CD4-positive, alpha-beta memory T cell (primary cell): ENCODE measurements around the gene IPO9. TPM values are rescaled to one million over a fixed set of nuclear protein-coding genes. Genes with fewer than 3 reads are reported as not detected.
"Not testable (repeated sequence)": the region's sequence is repeated elsewhere in the genome, so short reads cannot be mapped to it uniquely, and the experiment has no call there.

Source experiments
- CTCF ChIA-PET: fragments of 350-600 bp; sonication (Branson Sonifier 250); formaldehyde crosslinking; loops from one replicate; lab custom pipeline; 2021; ENCODE audit warnings: inconsistent platforms; ENCODE audit not compliant: partially characterized antibody; lab: Charles Lee
- POLR2A ChIA-PET: fragments of 350-600 bp; sonication (Branson Sonifier 250); formaldehyde crosslinking; loops from one replicate; lab custom pipeline; 2021; ENCODE audit not compliant: partially characterized antibody; lab: Charles Lee
- DNase-seq, 5 donors: peaks; one replicate each; pipeline versions ENCODE4 v3.0.0 to v3.0.0-alpha.2; 2020 to 2022; ENCODE audit warnings: mixed read lengths in 1 of 5
- H3K27ac ChIP-seq: one replicate; pipeline ENCODE4 v1.7.0; 2013; ENCODE audit warnings: low read depth, low read length
- H3K27me3 ChIP-seq: 2 replicates; pipeline ENCODE4 v1.7.0; 2013; ENCODE audit warnings: mild to moderate bottlenecking, low read length, moderate library complexity; ENCODE audit not compliant: insufficient read depth
- H3K36me3 ChIP-seq: 2 replicates; pipeline ENCODE4 v1.7.0; 2013; ENCODE audit warnings: mild to moderate bottlenecking, low read length, moderate library complexity; ENCODE audit not compliant: insufficient read depth
- H3K4me1 ChIP-seq: 2 replicates; pipeline ENCODE4 v1.7.0; 2013; ENCODE audit warnings: mild to moderate bottlenecking, low read length, moderate library complexity; ENCODE audit not compliant: insufficient read depth
- H3K4me3 ChIP-seq, 2 donors: one replicate each; pipeline ENCODE4 v1.7.0; 2013; ENCODE audit warnings: low read length in 2 of 2, mild to moderate bottlenecking in 1 of 2
- H3K9me3 ChIP-seq, 2 donors: one replicate each; pipeline ENCODE4 v1.7.0; 2013; ENCODE audit warnings: low read length in 2 of 2, control low read depth in 1 of 2; ENCODE audit not compliant: control insufficient read depth in 1 of 2
- H3K27ac Mint-ChIP-seq, 7 donors: one replicate each; pipeline ENCODE4 v1.8.0; 2020 to 2021; ENCODE audit warnings: mixed read lengths in 7 of 7, mild to moderate bottlenecking in 6 of 7, inconsistent platforms in 3 of 7, moderate library complexity in 3 of 7
- H3K27me3 Mint-ChIP-seq, 2 donors: one replicate each; pipeline ENCODE4 v1.8.0; 2020 to 2021; ENCODE audit warnings: mixed read lengths in 2 of 2
- H3K36me3 Mint-ChIP-seq, 2 donors: one replicate each; pipeline ENCODE4 v1.8.0; 2020 to 2021; ENCODE audit warnings: mixed read lengths in 2 of 2, inconsistent platforms in 1 of 2, mild to moderate bottlenecking in 1 of 2
- H3K4me1 Mint-ChIP-seq, 4 donors: one replicate each; pipeline ENCODE4 v1.8.0; 2020 to 2021; ENCODE audit warnings: mixed read lengths in 4 of 4, mild to moderate bottlenecking in 1 of 4
- H3K4me3 Mint-ChIP-seq, 8 donors: one replicate each; pipeline ENCODE4 v1.8.0; 2020 to 2021; ENCODE audit warnings: mixed read lengths in 8 of 8, mild to moderate bottlenecking in 7 of 8, moderate library complexity in 6 of 8, inconsistent platforms in 3 of 8
- H3K9me3 Mint-ChIP-seq, 8 donors: one replicate each; pipeline ENCODE4 v1.8.0; 2020 to 2021; ENCODE audit warnings: mixed read lengths in 8 of 8, mild to moderate bottlenecking in 5 of 8, inconsistent platforms in 3 of 8, moderate library complexity in 1 of 8
- intact Hi-C: fragments of 100-400 bp; cut with micrococcal nuclease; formaldehyde crosslinking; loops from one replicate; pipeline ENCODE4 v1.15.1; 2023
- polyA plus RNA-seq, 2 donors: library from polyadenylated mRNA; unstranded; fragments of 300-500 nt; fragmentation: Illumina TruSeq; gene quantifications; one replicate each; pipeline ENCODE4 v1.2.3, GENCODE V29; 2021
- total RNA-seq, 2 experiments: library from RNA; stranded (reverse); gene quantifications; one replicate each; pipeline ENCODE4 v1.2.3, GENCODE V29; 2021

Gene IPO9
- total and polyA plus RNA-seq, 4 experiments from 2014 or later: 13.1 to 42.7 (median 30.7) TPM

DNA sequence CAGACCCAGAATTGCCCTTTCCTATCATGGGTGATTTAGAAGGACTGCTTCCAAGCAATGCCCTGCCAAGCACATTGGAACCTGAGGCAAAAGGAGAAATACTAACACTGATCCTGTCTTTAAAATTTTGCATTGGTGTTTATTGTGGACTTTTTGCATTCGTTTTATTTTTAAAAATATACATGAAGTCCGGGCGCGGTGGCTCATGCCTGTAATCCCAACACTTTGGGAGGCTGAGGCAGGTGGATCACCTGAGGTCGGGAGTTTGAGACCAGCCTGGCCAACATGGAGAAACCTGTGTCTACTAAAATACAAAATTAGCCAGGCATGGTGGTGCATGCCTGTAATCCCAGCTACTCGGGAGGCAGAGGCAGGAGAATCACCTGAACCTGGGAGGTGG lies 72.1 kb downstream of the IPO9 start:
- H3K27ac Mint-ChIP-seq, H3K4me3 ChIP-seq, H3K27me3 ChIP-seq, DNase-seq, H3K4me1 Mint-ChIP-seq, H3K4me1 ChIP-seq, POLR2A ChIA-PET, H3K9me3 ChIP-seq, H3K36me3 ChIP-seq, H3K27ac ChIP-seq, H3K27me3 Mint-ChIP-seq, H3K36me3 Mint-ChIP-seq, intact Hi-C loops, H3K9me3 Mint-ChIP-seq, H3K4me3 Mint-ChIP-seq: not testable (repeated sequence)
- CTCF ChIA-PET: interaction anchor here (1.8 kb wide), 1 partner anchor 9 kb away, joined by 4 read pairs; no protein-coding TSS in a partner anchor

DNA sequence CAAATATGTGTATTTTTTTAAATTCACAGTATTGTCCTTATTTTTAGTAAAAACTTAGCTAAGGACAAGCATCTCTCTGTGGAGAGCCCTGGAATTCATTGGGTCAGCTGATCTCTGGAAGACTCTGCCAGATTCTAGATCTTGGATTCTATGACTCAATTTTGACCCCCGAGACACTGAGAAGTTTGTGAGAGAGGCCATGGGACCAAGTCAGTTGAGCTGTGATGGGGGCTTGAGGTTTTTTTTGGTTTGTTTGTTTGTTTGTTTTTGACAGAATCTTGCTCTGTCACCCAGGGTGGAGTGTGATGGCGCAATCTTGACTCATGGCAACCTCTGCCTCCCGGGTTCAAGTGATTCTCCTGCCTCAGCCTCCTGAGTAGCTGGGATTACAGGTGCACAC lies 73.2 kb downstream of the IPO9 start:
- CTCF ChIA-PET: interaction anchor here (1.0 to 1.8 kb wide), 2 partner anchors 10 to 71 kb away, joined by 3 to 4 read pairs; no protein-coding TSS in a partner anchor
- intact Hi-C loops: no loop called here

DNA sequence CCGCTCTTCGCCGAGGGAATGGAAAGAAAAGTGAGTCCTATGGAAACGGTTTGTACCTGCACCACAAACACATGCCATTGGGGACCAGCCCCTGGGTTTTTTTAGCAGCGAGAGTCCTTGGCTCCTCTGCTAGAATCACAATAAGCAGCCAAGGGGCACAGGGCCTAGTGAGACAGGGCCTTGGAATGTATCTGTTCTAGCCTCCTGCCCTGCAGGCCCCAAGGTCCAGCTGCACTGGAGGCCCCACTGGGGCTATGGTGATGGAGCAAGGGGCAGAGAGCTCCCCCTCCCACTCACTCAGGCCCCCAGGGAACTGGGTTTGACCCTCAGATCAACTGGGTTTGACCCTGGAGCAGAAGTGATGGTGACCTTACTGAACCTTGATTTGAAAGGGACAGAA lies 74.2 kb downstream of the IPO9 start:
- no peaks in the 10 kb centered on the region for H3K36me3 ChIP-seq
- no peak overlapping the region for H3K4me3 Mint-ChIP-seq
- H3K27me3 ChIP-seq: no peaks in the 10 kb centered on the region
- H3K27ac ChIP-seq: no peak overlapping the region
- intact Hi-C loops: no loop called here
- no peak overlapping the region for H3K4me3 ChIP-seq
- no peaks in the 10 kb centered on the region for H3K27me3 Mint-ChIP-seq
- H3K9me3 Mint-ChIP-seq: no peaks in the 10 kb centered on the region
- no peaks in the 10 kb centered on the region for H3K4me1 ChIP-seq
- no peak overlapping the region for H3K27ac Mint-ChIP-seq
- no peaks in the 10 kb centered on the region for H3K9me3 ChIP-seq
- CTCF ChIA-PET: interaction anchor here (2.4 kb wide), 1 partner anchor 8 kb away, joined by 11 read pairs; no protein-coding TSS in a partner anchor
- no peaks in the 10 kb centered on the region for H3K36me3 Mint-ChIP-seq
- DNase-seq: no peak
- POLR2A ChIA-PET: no interaction called here
- no peaks in the 10 kb centered on the region for H3K4me1 Mint-ChIP-seq

More for the DNA sequence above, 73.2 kb downstream of the IPO9 start:
- no peak overlapping the region for H3K4me3 ChIP-seq
- H3K4me1 ChIP-seq: no peaks in the 10 kb centered on the region
- Mint-ChIP-seq H3K36me3 (no peaks in the 10 kb centered on the region), H3K4me3 (no peak overlapping the region), H3K4me1 (no peaks in the 10 kb centered on the region), H3K9me3 (no peaks in the 10 kb centered on the region), H3K27ac (no peak overlapping the region), H3K27me3 (no peaks in the 10 kb centered on the region)
- H3K27me3 ChIP-seq: no peaks in the 10 kb centered on the region
- no peak overlapping the region for H3K27ac ChIP-seq
- H3K9me3 ChIP-seq: no peaks in the 10 kb centered on the region
- POLR2A ChIA-PET: no interaction called here
- DNase-seq: no peak
- H3K36me3 ChIP-seq: no peaks in the 10 kb centered on the region

GRCh38 chr1:201904579-201904978 lies 75.6 kb downstream of the IPO9 start:
- no peaks in the 10 kb centered on the region for H3K27me3 Mint-ChIP-seq
- POLR2A ChIA-PET: no interaction called here

GRCh38 chr1:201905234-201905890 lies 76.4 kb downstream of the IPO9 start:
- H3K36me3 Mint-ChIP-seq: no peaks in the 10 kb centered on the region
- Histone ChIP-seq H3K27me3 (no peaks in the 10 kb centered on the region), H3K4me1 (no peaks in the 10 kb centered on the region), H3K36me3 (no peaks in the 10 kb centered on the region), H3K27ac (no peak overlapping the region), H3K4me3 (no peak overlapping the region), H3K9me3 (no peaks in the 10 kb centered on the region)
- intact Hi-C loops: no loop called here
- no peak overlapping the region for H3K27ac Mint-ChIP-seq
- H3K9me3 Mint-ChIP-seq: no peaks in the 10 kb centered on the region
- no peak overlapping the region for H3K4me3 Mint-ChIP-seq
- DNase-seq: no peak
- H3K27me3 Mint-ChIP-seq: peaks cover under 1 to 1% of the 10 kb centered on the region in 2 donors
- ChIA-PET POLR2A (no interaction called here), CTCF (interaction anchor here (2.4 to 2.5 kb wide), 2 partner anchors 10 kb away, joined by 11 to 17 read pairs; no protein-coding TSS in a partner anchor)
- H3K4me1 Mint-ChIP-seq: peaks cover 0 to 1% (median 0%) of the 10 kb centered on the region in 4 donors

More at GRCh38 chr1:201904579-201904978, 75.6 kb downstream of the IPO9 start:
- H3K36me3 ChIP-seq: no peaks in the 10 kb centered on the region
- H3K4me3 Mint-ChIP-seq: no peak overlapping the region
- H3K9me3 Mint-ChIP-seq: no peaks in the 10 kb centered on the region
- H3K27me3 ChIP-seq: no peaks in the 10 kb centered on the region
- no peak overlapping the region for H3K27ac Mint-ChIP-seq
- intact Hi-C loops: no loop called here
- H3K4me1 Mint-ChIP-seq: no peaks in the 10 kb centered on the region
- H3K4me1 ChIP-seq: no peaks in the 10 kb centered on the region
- CTCF ChIA-PET: interaction anchor here (1.2 to 2.4 kb wide), 2 partner anchors 9 to 69 kb away, joined by 4 to 11 read pairs; no protein-coding TSS in a partner anchor
- no peak for DNase-seq
- no peaks in the 10 kb centered on the region for H3K9me3 ChIP-seq
- no peak overlapping the region for H3K4me3 ChIP-seq
- no peaks in the 10 kb centered on the region for H3K36me3 Mint-ChIP-seq
- H3K27ac ChIP-seq: no peak overlapping the region

DNA sequence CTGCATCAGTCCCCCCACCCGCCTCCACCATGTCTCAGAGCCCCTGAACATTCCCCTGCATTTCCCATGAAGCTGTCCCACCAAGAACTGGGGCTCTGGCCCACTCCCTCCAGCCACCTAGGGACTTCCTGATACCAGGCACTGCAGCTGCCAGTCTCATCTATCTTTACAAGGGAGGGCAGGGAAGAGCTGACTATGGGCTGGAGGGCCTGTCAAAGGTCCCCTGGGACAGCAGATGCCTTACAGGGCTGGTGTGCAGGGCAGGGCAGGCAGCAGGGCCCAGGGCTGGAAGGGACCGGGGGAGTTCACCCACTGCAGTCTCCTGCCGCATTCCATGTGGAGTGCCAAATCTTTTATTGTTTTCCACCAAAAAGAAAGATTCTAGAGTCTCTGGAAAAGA lies 77.4 kb downstream of the IPO9 start:
- no peaks in the 10 kb centered on the region for H3K9me3 ChIP-seq
- Mint-ChIP-seq H3K4me1 (peaks cover 0 to 1% (median 0%) of the 10 kb centered on the region in 4 donors), H3K4me3 (no peak overlapping the region), H3K27ac (no peak overlapping the region), H3K9me3 (no peaks in the 10 kb centered on the region), H3K27me3 (peaks cover 1 to 5% of the 10 kb centered on the region in 2 donors), H3K36me3 (no peaks in the 10 kb centered on the region)
- CTCF ChIA-PET: interaction anchor here (2.5 kb wide), 1 partner anchor 11 kb away, joined by 17 read pairs; no protein-coding TSS in a partner anchor
- H3K4me3 ChIP-seq: no peak overlapping the region
- no peaks in the 10 kb centered on the region for H3K4me1 ChIP-seq
- POLR2A ChIA-PET: no interaction called here
- no peak overlapping the region for H3K27ac ChIP-seq
- H3K27me3 ChIP-seq: no peaks in the 10 kb centered on the region
- no peaks in the 10 kb centered on the region for H3K36me3 ChIP-seq
- no peak for DNase-seq
- intact Hi-C loops: no loop called here

GRCh38 chr1:201907621-201908020 lies 78.7 kb downstream of the IPO9 start:
- no peaks in the 10 kb centered on the region for H3K36me3 Mint-ChIP-seq

More at GRCh38 chr1:201907621-201908020, 78.7 kb downstream of the IPO9 start:
- Histone ChIP-seq H3K4me3 (no peak overlapping the region), H3K36me3 (no peaks in the 10 kb centered on the region), H3K27ac (no peak overlapping the region), H3K4me1 (no peaks in the 10 kb centered on the region), H3K27me3 (no peaks in the 10 kb centered on the region), H3K9me3 (no peaks in the 10 kb centered on the region)
- POLR2A ChIA-PET: no interaction called here
- CTCF ChIA-PET: interaction anchor here (2.5 kb wide), 1 partner anchor 12 kb away, joined by 17 read pairs; no protein-coding TSS in a partner anchor
- H3K9me3 Mint-ChIP-seq: no peaks in the 10 kb centered on the region
- no peak overlapping the region for H3K27ac Mint-ChIP-seq
- peaks cover 5% of the 10 kb centered on the region in 2 donors for H3K27me3 Mint-ChIP-seq
- intact Hi-C loops: no loop called here
- DNase-seq: no peak
- H3K4me3 Mint-ChIP-seq: no peak overlapping the region
- H3K4me1 Mint-ChIP-seq: peaks cover 0 to 1% (median 0%) of the 10 kb centered on the region in 4 donors
